ENCODE measurements around the gene ACKR2.

DNA sequence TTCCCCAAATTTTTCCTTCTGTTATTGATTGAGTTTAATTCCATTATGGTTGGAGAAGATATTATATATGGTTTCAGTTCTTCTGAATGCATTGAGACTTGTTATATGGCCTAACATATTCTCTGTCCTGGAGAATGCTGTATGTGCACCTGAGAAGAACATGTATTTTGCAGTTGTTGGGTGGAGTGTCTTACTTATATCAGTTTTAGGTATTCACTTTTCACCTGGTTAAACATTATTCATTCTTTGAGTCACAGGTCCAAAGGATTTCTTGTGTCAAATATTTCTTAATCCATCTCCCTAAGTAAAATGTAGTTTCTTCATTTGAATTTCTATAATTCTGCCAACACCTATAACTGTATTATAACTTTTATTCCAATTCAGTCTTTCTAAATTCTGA, 17.8 kb downstream of the ACKR2 start:
- TF ChIP-seq, protein P1, sequence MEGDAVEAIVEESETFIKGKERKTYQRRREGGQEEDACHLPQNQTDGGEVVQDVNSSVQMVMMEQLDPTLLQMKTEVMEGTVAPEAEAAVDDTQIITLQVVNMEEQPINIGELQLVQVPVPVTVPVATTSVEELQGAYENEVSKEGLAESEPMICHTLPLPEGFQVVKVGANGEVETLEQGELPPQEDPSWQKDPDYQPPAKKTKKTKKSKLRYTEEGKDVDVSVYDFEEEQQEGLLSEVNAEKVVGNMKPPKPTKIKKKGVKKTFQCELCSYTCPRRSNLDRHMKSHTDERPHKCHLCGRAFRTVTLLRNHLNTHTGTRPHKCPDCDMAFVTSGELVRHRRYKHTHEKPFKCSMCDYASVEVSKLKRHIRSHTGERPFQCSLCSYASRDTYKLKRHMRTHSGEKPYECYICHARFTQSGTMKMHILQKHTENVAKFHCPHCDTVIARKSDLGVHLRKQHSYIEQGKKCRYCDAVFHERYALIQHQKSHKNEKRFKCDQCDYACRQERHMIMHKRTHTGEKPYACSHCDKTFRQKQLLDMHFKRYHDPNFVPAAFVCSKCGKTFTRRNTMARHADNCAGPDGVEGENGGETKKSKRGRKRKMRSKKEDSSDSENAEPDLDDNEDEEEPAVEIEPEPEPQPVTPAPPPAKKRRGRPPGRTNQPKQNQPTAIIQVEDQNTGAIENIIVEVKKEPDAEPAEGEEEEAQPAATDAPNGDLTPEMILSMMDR (IDR thresholded peaks at IDR 0.05): no peak
- TF ChIP-seq POLR2A (IDR thresholded peaks at IDR 0.05): no peak

All from prostate gland (tissue), 2 donors.